Superior temporal gyrus (tissue), 1 donor: ENCODE data around the gene LRTM2.

Source experiments
- DNase-seq: peaks from one replicate; pipeline ENCODE4 v3.0.0-alpha.2; 2016; ENCODE audit errors: extremely low spot score

The LRTM2 gene

GRCh38 chr12:1864456-1864855, 44.1 kb downstream of the LRTM2 start:
- DNase-seq: no peak

GRCh38 chr12:1864867-1865266, 44.5 kb downstream of the LRTM2 start:
- no peak for DNase-seq

GRCh38 chr12:1865284-1865866, 45.0 kb downstream of the LRTM2 start:
- no peak for DNase-seq

GRCh38 chr12:1869145-1869544, 48.8 kb downstream of the LRTM2 start:
- DNase-seq: no peak

GRCh38 chr12:1870086-1870485, 49.7 kb downstream of the LRTM2 start:
- DNase-seq: no peak

- DNase-seq: no peak
Observed at GRCh38 chr12:1870998-1871917, 50.9 kb downstream of the LRTM2 start.

- DNase-seq: no peak
Observed at GRCh38 chr12:1872001-1872400, 51.6 kb downstream of the LRTM2 start.

- DNase-seq: no peak
Observed at GRCh38 chr12:1872448-1872847, 52.1 kb downstream of the LRTM2 start.

- DNase-seq: no peak
Observed at GRCh38 chr12:1873531-1874510, 53.5 kb downstream of the LRTM2 start.

- no peak for DNase-seq
Observed at GRCh38 chr12:1875608-1876007, 55.2 kb downstream of the LRTM2 start.

- no peak for DNase-seq
Observed at GRCh38 chr12:1876086-1876485, 55.7 kb downstream of the LRTM2 start.

- DNase-seq: no peak
Observed at GRCh38 chr12:1877169-1877878, 57.0 kb downstream of the LRTM2 start.

- DNase-seq: no peak
Observed at GRCh38 chr12:1878214-1878613, 57.8 kb downstream of the LRTM2 start.

- no peak for DNase-seq
Observed at GRCh38 chr12:1878695-1879094, 58.3 kb downstream of the LRTM2 start.

GRCh38 chr12:1879633-1880032, 59.3 kb downstream of the LRTM2 start:
- no peak for DNase-seq

- no peak for DNase-seq
Observed at GRCh38 chr12:1880153-1880845, 59.9 kb downstream of the LRTM2 start.

GRCh38 chr12:1880876-1881275, 60.5 kb downstream of the LRTM2 start:
- DNase-seq: no peak

GRCh38 chr12:1881301-1881700, 60.9 kb downstream of the LRTM2 start:
- DNase-seq: no peak

GRCh38 chr12:1881936-1882335, 61.6 kb downstream of the LRTM2 start:
- DNase-seq: no peak

GRCh38 chr12:1882405-1882804, 62.0 kb downstream of the LRTM2 start:
- no peak for DNase-seq
